Measurements from ENCODE around the gene MCM3AP.
"Not testable (repeated sequence)": the region's sequence is repeated elsewhere in the genome, so short reads cannot be mapped to it uniquely, and the experiment has no call there.

The MCM3AP gene

DNA sequence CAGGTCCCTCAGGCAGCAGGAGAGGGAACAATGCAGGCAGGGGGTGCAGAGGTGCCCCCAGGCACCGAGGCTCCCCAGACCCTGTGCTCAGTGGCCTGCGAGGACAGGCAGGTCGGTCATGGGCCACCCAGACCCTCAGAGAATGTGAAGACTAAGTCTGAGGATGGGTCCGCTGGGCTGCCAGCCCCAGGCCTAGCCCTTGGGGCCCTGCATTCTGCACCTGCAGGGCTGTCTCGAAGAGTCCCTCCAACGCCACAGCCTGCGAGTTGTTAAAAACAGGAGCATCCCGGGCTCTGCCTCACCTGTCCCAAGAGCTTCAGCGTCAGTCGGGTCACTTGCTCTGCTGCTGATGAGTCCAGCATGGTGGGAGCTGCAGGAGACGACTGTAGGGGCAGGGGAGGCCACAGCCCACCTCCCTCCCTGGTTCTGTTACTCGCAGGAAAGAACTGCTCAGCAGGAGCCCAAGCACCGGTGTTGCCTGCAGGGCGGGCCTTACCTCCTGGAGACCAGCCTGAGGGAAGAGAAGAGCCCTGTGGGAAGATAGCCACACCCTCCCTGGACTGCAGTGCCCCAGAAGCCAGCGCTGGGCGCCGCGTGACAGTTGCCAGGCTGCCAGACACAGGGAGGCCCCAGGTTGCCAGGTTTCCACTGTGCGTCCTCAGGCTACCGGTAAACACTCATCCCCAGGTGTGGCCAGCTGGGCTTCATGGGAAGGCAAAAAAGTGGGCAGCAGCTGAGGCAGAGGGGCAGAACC lies 32.5 kb upstream of the MCM3AP start:
- Histone ChIP-seq H3K4me3 (no peak overlapping the region), H3K9me3 (ENCODE audit: low read depth, low read length) (no peaks in the 10 kb centered on the region), H3K36me3 (ENCODE audit: insufficient read depth, low read length) (peaks cover 11% of the 10 kb centered on the region; the same call in 1 of the 2 replicates), H3K27ac (no peak overlapping the region), H3K9ac (ENCODE audit: insufficient read length) (no peak overlapping the region)
- peak; percentile 24; the same call in 1 of the 2 replicates for TF ChIP-seq POLR2AphosphoS5 (IDR thresholded peaks at IDR 0.05; ENCODE audit: borderline replicate concordance, low read depth, low read length)
- no peak for TF ChIP-seq FOXP2 (optimal IDR thresholded peaks at IDR 0.05; ENCODE audit: control extremely low read depth, extremely low read length, insufficient read depth)
- no peak for TF ChIP-seq EZH2 (IDR thresholded peaks at IDR 0.05)
- DNase-seq (ENCODE audit: low read depth, low spot score): no peak

- H3K36me3 ChIP-seq (ENCODE audit: insufficient read depth, low read length): peaks cover 6% of the 10 kb centered on the region; the same call in 1 of the 2 replicates
These were observed 31.4 kb upstream of the MCM3AP start for GRCh38 chr21:46316708-46317324.

GRCh38 chr21:46314441-46315020 lies 29.1 kb upstream of the MCM3AP start:
- Histone ChIP-seq H3K27ac (no peak overlapping the region), H3K9me3 (ENCODE audit: low read depth, low read length) (no peaks in the 10 kb centered on the region), H3K4me3 (no peak overlapping the region), H3K36me3 (ENCODE audit: insufficient read depth, low read length) (peaks cover 14% of the 10 kb centered on the region; the same call in 1 of the 2 replicates), H3K9ac (ENCODE audit: insufficient read length) (no peak overlapping the region)
- TF ChIP-seq FOXP2 (optimal IDR thresholded peaks at IDR 0.05; ENCODE audit: control extremely low read depth, extremely low read length, insufficient read depth): no peak
- no peak for TF ChIP-seq POLR2AphosphoS5 (IDR thresholded peaks at IDR 0.05; ENCODE audit: borderline replicate concordance, low read depth, low read length)
- no peak for TF ChIP-seq EZH2 (IDR thresholded peaks at IDR 0.05)
- no peak for DNase-seq (ENCODE audit: low read depth, low spot score)

More at GRCh38 chr21:46316708-46317324, 31.4 kb upstream of the MCM3AP start:
- H3K9ac ChIP-seq (ENCODE audit: insufficient read length): no peak overlapping the region
- no peak overlapping the region for H3K4me3 ChIP-seq
- H3K9me3 ChIP-seq (ENCODE audit: low read depth, low read length): no peaks in the 10 kb centered on the region
- TF ChIP-seq POLR2AphosphoS5 (IDR thresholded peaks at IDR 0.05; ENCODE audit: borderline replicate concordance, low read depth, low read length) (peak; percentile 14; the same call in 1 of the 2 replicates), FOXP2 (optimal IDR thresholded peaks at IDR 0.05; ENCODE audit: control extremely low read depth, extremely low read length, insufficient read depth) (no peak)
- H3K27ac ChIP-seq: no peak overlapping the region
- no peak for DNase-seq (ENCODE audit: low read depth, low spot score)

DNA sequence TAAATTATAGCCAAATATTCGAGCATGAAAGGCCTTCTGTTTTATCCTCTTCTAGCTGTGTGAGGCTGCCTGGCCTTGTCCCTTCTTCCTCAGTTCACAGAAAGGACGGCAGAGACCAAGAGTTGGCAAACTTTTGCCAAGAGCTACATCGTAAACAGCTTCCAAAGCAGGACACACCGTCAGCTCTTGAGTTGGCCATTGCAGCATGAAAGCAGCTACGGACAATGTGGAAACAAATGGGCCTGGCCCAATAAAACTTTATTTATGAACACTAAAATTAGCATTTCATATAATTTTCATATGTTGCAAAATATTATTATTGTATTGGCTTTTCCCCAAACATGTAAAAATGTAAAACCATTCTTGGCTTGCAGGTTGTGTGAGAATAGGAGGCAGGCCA lies 27.5 kb upstream of the MCM3AP start:
- no peak for DNase-seq (ENCODE audit: low read depth, low spot score)
- Histone ChIP-seq H3K36me3 (ENCODE audit: insufficient read depth, low read length) (peaks cover 21% of the 10 kb centered on the region; the same call in 1 of the 2 replicates), H3K4me3 (no peak overlapping the region), H3K9ac (ENCODE audit: insufficient read length) (no peak overlapping the region), H3K9me3 (ENCODE audit: low read depth, low read length) (no peaks in the 10 kb centered on the region), H3K27ac (no peak overlapping the region)
- no peak for TF ChIP-seq FOXP2 (optimal IDR thresholded peaks at IDR 0.05; ENCODE audit: control extremely low read depth, extremely low read length, insufficient read depth)
- no peak for TF ChIP-seq EZH2 (IDR thresholded peaks at IDR 0.05)
- TF ChIP-seq POLR2AphosphoS5 (IDR thresholded peaks at IDR 0.05; ENCODE audit: borderline replicate concordance, low read depth, low read length): no peak

- TF ChIP-seq POLR2AphosphoS5 (IDR thresholded peaks at IDR 0.05; ENCODE audit: borderline replicate concordance, low read depth, low read length) (no peak), FOXP2 (optimal IDR thresholded peaks at IDR 0.05; ENCODE audit: control extremely low read depth, extremely low read length, insufficient read depth) (no peak), EZH2 (IDR thresholded peaks at IDR 0.05) (no peak)
- H3K9ac ChIP-seq (ENCODE audit: insufficient read length): no peak overlapping the region
- no peaks in the 10 kb centered on the region for H3K9me3 ChIP-seq (ENCODE audit: low read depth, low read length)
- H3K27ac ChIP-seq: no peak overlapping the region
- H3K4me3 ChIP-seq: no peak overlapping the region
- H3K36me3 ChIP-seq (ENCODE audit: insufficient read depth, low read length): peaks cover 24% of the 10 kb centered on the region; the same call in 1 of the 2 replicates
- DNase-seq (ENCODE audit: low read depth, low spot score): no peak
These were observed 26.2 kb upstream of the MCM3AP start for GRCh38 chr21:46311568-46311967.

GRCh38 chr21:46310260-46310659 lies 24.8 kb upstream of the MCM3AP start:
- peaks cover 26% of the 10 kb centered on the region; the same call in 1 of the 2 replicates for H3K36me3 ChIP-seq (ENCODE audit: insufficient read depth, low read length)
- H3K4me3 ChIP-seq; H3K9ac ChIP-seq (ENCODE audit: insufficient read length); H3K9me3 ChIP-seq (ENCODE audit: low read depth, low read length); H3K27ac ChIP-seq; DNase-seq (ENCODE audit: low read depth, low spot score): not testable (repeated sequence)

DNA sequence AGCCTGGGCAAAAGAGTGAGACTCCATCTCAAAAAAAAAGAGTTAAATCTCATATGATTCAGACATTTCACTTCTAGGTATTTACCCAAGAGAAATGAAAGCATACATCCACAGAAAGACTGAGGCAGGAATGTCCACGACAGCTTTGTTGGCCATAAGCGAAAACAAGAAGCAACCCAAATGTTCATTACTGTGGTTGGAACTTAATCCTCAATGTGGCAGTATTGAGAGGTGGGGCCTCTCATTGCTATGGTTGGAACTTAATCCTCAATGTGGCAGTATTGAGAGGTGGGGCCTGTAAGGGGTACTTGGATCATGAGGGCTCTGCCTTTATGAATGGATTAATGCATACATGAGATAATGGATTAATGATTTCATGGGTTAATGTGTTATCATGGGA lies 23.0 kb upstream of the MCM3AP start:
- Histone ChIP-seq H3K36me3 (ENCODE audit: insufficient read depth, low read length) (peaks cover 35% of the 10 kb centered on the region; the same call in 1 of the 2 replicates), H3K4me3 (no peak overlapping the region), H3K27ac (no peak overlapping the region), H3K9me3 (ENCODE audit: low read depth, low read length) (no peaks in the 10 kb centered on the region), H3K9ac (ENCODE audit: insufficient read length) (no peak overlapping the region)
- DNase-seq (ENCODE audit: low read depth, low spot score): no peak
- TF ChIP-seq EZH2 (IDR thresholded peaks at IDR 0.05) (no peak), POLR2AphosphoS5 (IDR thresholded peaks at IDR 0.05; ENCODE audit: borderline replicate concordance, low read depth, low read length) (no peak), FOXP2 (optimal IDR thresholded peaks at IDR 0.05; ENCODE audit: control extremely low read depth, extremely low read length, insufficient read depth) (no peak)

GRCh38 chr21:46307625-46308024 lies 22.2 kb upstream of the MCM3AP start:
- TF ChIP-seq POLR2AphosphoS5 (IDR thresholded peaks at IDR 0.05; ENCODE audit: borderline replicate concordance, low read depth, low read length): no peak
- no peak for TF ChIP-seq EZH2 (IDR thresholded peaks at IDR 0.05)
- TF ChIP-seq FOXP2 (optimal IDR thresholded peaks at IDR 0.05; ENCODE audit: control extremely low read depth, extremely low read length, insufficient read depth): no peak
- Histone ChIP-seq H3K36me3 (ENCODE audit: insufficient read depth, low read length) (peaks cover 34% of the 10 kb centered on the region; the same call in 1 of the 2 replicates), H3K27ac (no peak overlapping the region)

More at GRCh38 chr21:46307625-46308024, 22.2 kb upstream of the MCM3AP start:
- Histone ChIP-seq H3K9ac (ENCODE audit: insufficient read length) (no peak overlapping the region), H3K9me3 (ENCODE audit: low read depth, low read length) (no peaks in the 10 kb centered on the region), H3K4me3 (no peak overlapping the region)
- no peak for DNase-seq (ENCODE audit: low read depth, low spot score)

Data from SK-N-MC (cell line).